ENCODE measurements around the gene TJP3.

TJP3 gene

DNA sequence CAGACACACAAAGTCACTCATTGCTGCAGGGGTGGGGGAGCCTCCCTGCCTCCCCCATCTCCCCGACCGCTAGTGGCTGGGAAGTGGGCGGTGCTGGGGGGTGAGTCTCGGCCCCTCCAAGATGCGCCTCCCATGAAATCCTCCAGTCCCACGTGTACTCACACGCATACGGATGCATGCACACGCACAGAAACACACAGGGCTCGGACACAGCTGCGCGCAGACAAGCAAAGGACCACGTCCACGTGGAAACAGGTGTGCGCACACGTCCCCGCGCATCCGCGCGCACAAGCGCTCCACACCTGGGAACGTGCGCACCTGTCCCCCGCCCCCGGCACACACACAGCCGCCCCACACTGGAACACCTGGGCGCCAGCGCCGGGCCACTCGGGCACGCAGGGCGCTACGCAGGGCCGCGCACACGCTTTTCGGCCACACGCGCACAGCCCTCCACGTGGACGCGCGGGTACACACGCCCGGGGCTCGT lies 77.3 kb downstream of the TJP3 start:
- no peak for DNase-seq (ENCODE audit: low spot score)

- no peak for DNase-seq (ENCODE audit: low spot score)
Measured at GRCh38 chr19:3785938-3786824, 78.0 kb downstream of the TJP3 start, which contains the start of gene MATK. MATK (minus strand) TSS chr19:3786381; CDS start chr19:3785135, 1,246 bp downstream.

DNA sequence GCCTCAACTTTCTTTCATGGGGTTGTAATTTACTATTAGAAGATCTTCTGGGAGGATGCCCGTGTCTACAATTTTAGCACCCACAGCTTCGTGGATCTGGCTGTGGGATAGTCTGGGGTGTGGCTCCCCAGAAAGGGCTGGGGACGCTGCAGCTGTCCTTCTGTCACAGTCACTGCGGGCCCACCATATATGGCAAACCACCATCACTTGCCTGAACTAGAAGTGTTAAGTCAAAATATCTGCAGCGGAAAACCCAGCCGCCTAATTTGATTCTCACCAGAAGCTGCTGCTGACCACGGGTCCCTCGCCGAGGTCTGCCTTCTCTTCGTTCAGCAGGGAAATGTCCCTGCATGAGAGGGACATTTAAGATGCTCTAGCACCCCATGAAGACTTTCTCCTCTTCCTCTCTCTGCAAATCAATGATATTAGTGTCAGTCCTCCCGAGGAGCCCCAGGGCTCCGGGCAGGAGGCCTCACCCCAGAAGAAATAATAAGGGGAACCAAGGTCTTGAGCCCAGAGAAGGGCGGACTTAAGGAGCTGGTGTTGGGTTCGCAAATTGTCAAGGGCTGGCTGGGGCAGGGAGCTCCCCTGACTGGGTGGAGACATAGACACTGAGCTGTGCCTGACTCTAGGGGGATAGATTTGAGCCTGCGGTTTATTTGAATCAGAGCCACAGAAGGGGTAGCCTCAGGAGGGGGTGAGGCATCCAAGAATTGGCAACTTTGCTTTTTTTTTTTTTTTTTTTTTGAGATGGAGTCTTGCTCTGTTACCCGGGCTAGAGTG lies 81.0 kb downstream of the TJP3 start:
- DNase-seq (ENCODE audit: low spot score): no peak

DNA sequence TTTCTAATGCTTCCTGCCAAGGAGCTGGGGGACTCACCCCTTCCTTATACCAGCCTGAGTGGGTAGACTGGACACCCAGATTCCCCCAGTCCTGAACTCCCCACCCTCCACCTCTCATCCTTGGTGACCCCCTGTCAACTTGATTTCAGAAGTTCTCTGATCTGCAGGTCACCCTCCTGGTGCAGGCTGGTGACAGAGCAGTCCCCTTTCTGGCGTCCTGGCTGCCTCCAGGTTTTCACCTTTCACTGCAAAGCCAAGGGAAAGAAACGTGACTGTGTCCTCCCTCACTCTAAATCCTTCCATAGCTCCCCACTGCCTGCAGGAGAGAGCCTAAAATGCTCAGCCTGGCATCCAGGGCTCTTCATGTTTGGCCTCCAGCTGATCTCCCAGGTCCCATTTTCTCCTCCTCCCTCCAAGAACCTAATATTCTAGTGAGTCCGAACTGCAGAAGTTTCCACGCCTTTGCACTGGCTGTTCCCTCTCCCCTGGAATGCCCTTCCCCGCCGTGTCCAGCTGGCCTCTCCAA lies 82.1 kb downstream of the TJP3 start:
- no peak for DNase-seq (ENCODE audit: low spot score)

GRCh38 chr19:3790941-3791340 lies 82.8 kb downstream of the TJP3 start:
- DNase-seq (ENCODE audit: low spot score): no peak

GRCh38 chr19:3792114-3792513 lies 83.9 kb downstream of the TJP3 start:
- DNase-seq (ENCODE audit: low spot score): no peak

DNA sequence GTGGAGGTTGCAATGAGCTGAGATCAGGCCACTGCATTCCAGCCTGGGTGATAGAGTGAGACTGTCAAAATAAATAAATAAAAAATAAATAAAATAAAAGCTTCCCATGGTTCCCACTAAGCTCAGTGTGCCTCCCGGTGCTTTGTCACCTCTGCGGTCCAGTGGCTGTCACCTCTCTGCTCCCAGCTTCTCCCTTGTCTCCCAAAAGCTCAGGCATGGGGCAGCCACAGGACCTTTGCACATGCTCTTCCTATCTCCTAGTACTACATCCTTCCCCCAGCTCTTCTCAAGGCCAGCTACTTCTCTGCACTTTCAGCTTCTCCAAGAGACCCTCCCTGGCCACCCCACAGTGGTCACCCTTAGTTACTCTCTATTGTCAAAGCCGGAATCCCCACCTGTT lies 85.6 kb downstream of the TJP3 start:
- no peak for DNase-seq (ENCODE audit: low spot score)

DNA sequence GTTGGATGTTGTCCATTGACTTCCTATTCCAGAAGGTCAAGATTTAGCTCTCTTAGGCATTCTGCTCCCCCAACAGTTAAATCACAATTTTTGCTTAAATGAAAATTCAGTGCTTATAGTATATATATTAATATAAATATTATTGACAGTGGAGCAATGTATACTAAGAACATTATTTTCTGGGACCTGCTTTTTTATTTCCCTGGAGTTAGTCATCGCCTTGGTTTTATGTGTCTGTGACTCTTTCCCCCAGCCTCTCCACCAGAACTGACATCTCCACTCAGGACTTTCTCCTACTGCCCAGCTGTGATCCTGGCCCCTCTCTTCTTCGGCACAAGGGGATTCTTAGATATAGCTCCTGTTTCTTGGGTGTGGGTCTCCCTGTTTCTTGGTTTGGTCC lies 88.2 kb downstream of the TJP3 start:
- no peak for DNase-seq (ENCODE audit: low spot score)

- no peak for DNase-seq (ENCODE audit: low spot score)
Measured at GRCh38 chr19:3798137-3798536, 90.0 kb downstream of the TJP3 start.
